ENCODE measurements around the gene NKG7. TPM values are rescaled to one million over a fixed set of nuclear protein-coding genes. Genes with fewer than 3 reads are reported as not detected.

NKG7 gene
- total and polyA plus RNA-seq, 2 experiments from 2014 or later = not detected

DNA sequence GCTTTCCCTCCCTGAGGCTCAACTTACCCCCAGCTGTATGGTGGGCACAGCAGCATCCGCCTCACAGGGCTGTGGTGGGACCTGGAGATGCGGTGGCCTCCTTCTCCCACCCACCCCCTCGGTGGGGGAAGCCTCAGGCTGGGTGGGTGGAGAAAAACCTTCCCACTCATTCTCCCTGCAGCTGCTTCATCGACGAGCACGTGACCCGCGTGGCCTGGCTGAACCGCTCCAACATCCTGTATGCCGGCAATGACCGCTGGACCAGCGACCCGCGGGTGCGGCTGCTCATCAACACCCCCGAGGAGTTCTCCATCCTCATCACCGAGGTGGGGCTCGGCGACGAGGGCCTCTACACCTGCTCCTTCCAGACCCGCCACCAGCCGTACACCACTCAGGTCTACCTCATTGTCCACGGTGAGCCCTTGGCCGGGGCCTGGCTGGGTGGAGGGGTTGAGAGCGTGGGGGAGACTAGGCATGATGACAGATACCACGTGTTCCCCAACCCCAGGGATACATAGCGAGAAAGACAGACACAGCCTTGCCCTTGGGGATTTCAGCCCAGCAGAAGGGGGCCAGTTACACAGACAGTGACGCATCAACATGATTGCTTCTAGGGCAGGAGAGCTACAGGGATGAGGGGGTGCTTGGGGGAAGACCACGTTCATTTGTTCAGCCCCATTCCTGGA lies 48.8 kb downstream of the NKG7 start:
- H3K36me3 ChIP-seq (ENCODE audit: insufficient read depth) = no peaks in the 10 kb centered on the region
- H3K4me3 ChIP-seq = no peak overlapping the region
- Mint-ChIP-seq H3K4me1 (peaks cover 15% of the 10 kb centered on the region), H3K4me3 (no peak overlapping the region), H3K27ac (no peak overlapping the region), H3K27me3 (ENCODE audit: insufficient read depth, low read depth, poor library complexity) (peaks cover 23% of the 10 kb centered on the region), H3K36me3 (ENCODE audit: low read depth) (peaks cover 5% of the 10 kb centered on the region; the same call in 2 of the 3 replicates), H3K9me3 (no peaks in the 10 kb centered on the region; the same call in 2 of the 3 replicates)
- TF ChIP-seq, protein P1, sequence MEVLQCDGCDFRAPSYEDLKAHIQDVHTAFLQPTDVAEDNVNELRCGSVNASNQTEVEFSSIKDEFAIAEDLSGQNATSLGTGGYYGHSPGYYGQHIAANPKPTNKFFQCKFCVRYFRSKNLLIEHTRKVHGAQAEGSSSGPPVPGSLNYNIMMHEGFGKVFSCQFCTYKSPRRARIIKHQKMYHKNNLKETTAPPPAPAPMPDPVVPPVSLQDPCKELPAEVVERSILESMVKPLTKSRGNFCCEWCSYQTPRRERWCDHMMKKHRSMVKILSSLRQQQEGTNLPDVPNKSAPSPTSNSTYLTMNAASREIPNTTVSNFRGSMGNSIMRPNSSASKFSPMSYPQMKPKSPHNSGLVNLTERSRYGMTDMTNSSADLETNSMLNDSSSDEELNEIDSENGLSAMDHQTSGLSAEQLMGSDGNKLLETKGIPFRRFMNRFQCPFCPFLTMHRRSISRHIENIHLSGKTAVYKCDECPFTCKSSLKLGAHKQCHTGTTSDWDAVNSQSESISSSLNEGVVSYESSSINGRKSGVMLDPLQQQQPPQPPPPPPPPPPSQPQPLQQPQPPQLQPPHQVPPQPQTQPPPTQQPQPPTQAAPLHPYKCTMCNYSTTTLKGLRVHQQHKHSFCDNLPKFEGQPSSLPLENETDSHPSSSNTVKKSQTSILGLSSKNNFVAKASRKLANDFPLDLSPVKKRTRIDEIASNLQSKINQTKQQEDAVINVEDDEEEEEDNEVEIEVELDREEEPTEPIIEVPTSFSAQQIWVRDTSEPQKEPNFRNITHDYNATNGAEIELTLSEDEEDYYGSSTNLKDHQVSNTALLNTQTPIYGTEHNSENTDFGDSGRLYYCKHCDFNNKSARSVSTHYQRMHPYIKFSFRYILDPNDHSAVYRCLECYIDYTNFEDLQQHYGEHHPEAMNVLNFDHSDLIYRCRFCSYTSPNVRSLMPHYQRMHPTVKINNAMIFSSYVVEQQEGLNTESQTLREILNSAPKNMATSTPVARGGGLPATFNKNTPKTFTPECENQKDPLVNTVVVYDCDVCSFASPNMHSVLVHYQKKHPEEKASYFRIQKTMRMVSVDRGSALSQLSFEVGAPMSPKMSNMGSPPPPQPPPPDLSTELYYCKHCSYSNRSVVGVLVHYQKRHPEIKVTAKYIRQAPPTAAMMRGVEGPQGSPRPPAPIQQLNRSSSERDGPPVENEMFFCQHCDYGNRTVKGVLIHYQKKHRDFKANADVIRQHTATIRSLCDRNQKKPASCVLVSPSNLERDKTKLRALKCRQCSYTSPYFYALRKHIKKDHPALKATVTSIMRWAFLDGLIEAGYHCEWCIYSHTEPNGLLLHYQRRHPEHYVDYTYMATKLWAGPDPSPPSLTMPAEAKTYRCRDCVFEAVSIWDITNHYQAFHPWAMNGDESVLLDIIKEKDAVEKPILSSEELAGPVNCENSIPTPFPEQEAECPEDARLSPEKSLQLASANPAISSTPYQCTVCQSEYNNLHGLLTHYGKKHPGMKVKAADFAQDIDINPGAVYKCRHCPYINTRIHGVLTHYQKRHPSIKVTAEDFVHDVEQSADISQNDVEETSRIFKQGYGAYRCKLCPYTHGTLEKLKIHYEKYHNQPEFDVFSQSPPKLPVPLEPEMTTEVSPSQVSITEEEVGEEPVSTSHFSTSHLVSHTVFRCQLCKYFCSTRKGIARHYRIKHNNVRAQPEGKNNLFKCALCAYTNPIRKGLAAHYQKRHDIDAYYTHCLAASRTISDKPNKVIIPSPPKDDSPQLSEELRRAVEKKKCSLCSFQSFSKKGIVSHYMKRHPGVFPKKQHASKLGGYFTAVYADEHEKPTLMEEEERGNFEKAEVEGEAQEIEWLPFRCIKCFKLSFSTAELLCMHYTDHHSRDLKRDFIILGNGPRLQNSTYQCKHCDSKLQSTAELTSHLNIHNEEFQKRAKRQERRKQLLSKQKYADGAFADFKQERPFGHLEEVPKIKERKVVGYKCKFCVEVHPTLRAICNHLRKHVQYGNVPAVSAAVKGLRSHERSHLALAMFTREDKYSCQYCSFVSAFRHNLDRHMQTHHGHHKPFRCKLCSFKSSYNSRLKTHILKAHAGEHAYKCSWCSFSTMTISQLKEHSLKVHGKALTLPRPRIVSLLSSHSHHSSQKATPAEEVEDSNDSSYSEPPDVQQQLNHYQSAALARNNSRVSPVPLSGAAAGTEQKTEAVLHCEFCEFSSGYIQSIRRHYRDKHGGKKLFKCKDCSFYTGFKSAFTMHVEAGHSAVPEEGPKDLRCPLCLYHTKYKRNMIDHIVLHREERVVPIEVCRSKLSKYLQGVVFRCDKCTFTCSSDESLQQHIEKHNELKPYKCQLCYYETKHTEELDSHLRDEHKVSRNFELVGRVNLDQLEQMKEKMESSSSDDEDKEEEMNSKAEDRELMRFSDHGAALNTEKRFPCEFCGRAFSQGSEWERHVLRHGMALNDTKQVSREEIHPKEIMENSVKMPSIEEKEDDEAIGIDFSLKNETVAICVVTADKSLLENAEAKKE (CRISPR knock-in tag; IDR thresholded peaks at IDR 0.05) = no peak
- no peak for TF ChIP-seq JUNB (IDR thresholded peaks at IDR 0.05; ENCODE audit: unreplicated experiment)
- no peak for TF ChIP-seq CREB1 (CRISPR knock-in tag; IDR thresholded peaks at IDR 0.05; ENCODE audit: low read depth)
- TF ChIP-seq NANOG (IDR thresholded peaks at IDR 0.05; ENCODE audit: borderline replicate concordance) = no peak
- TF ChIP-seq STAT1 (IDR thresholded peaks at IDR 0.05; ENCODE audit: unreplicated experiment) = no peak
- TF ChIP-seq, protein P2, sequence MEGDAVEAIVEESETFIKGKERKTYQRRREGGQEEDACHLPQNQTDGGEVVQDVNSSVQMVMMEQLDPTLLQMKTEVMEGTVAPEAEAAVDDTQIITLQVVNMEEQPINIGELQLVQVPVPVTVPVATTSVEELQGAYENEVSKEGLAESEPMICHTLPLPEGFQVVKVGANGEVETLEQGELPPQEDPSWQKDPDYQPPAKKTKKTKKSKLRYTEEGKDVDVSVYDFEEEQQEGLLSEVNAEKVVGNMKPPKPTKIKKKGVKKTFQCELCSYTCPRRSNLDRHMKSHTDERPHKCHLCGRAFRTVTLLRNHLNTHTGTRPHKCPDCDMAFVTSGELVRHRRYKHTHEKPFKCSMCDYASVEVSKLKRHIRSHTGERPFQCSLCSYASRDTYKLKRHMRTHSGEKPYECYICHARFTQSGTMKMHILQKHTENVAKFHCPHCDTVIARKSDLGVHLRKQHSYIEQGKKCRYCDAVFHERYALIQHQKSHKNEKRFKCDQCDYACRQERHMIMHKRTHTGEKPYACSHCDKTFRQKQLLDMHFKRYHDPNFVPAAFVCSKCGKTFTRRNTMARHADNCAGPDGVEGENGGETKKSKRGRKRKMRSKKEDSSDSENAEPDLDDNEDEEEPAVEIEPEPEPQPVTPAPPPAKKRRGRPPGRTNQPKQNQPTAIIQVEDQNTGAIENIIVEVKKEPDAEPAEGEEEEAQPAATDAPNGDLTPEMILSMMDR (conservative IDR thresholded peaks at IDR 0.05; ENCODE audit: low read depth in 2 of 2) = no peak
- TF ChIP-seq, protein P3, sequence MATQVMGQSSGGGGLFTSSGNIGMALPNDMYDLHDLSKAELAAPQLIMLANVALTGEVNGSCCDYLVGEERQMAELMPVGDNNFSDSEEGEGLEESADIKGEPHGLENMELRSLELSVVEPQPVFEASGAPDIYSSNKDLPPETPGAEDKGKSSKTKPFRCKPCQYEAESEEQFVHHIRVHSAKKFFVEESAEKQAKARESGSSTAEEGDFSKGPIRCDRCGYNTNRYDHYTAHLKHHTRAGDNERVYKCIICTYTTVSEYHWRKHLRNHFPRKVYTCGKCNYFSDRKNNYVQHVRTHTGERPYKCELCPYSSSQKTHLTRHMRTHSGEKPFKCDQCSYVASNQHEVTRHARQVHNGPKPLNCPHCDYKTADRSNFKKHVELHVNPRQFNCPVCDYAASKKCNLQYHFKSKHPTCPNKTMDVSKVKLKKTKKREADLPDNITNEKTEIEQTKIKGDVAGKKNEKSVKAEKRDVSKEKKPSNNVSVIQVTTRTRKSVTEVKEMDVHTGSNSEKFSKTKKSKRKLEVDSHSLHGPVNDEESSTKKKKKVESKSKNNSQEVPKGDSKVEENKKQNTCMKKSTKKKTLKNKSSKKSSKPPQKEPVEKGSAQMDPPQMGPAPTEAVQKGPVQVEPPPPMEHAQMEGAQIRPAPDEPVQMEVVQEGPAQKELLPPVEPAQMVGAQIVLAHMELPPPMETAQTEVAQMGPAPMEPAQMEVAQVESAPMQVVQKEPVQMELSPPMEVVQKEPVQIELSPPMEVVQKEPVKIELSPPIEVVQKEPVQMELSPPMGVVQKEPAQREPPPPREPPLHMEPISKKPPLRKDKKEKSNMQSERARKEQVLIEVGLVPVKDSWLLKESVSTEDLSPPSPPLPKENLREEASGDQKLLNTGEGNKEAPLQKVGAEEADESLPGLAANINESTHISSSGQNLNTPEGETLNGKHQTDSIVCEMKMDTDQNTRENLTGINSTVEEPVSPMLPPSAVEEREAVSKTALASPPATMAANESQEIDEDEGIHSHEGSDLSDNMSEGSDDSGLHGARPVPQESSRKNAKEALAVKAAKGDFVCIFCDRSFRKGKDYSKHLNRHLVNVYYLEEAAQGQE (IDR thresholded peaks at IDR 0.05; ENCODE audit: unreplicated experiment) = no peak
- no peak for TF ChIP-seq EZH2 (IDR thresholded peaks at IDR 0.05; ENCODE audit: low read depth, unreplicated experiment)
- TF ChIP-seq, protein P4, sequence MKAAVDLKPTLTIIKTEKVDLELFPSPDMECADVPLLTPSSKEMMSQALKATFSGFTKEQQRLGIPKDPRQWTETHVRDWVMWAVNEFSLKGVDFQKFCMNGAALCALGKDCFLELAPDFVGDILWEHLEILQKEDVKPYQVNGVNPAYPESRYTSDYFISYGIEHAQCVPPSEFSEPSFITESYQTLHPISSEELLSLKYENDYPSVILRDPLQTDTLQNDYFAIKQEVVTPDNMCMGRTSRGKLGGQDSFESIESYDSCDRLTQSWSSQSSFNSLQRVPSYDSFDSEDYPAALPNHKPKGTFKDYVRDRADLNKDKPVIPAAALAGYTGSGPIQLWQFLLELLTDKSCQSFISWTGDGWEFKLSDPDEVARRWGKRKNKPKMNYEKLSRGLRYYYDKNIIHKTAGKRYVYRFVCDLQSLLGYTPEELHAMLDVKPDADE (IDR thresholded peaks at IDR 0.05) = no peak
- no peak for TF ChIP-seq POLR2AphosphoS5 (IDR thresholded peaks at IDR 0.05; ENCODE audit: low read depth)
- no peak for TF ChIP-seq ZNF114 (CRISPR knock-in tag; IDR thresholded peaks at IDR 0.05)
- TF ChIP-seq EZH2phosphoT487 (IDR thresholded peaks at IDR 0.05; ENCODE audit: unreplicated experiment) = no peak
- no peak for TF ChIP-seq ZNF331 (CRISPR knock-in tag; IDR thresholded peaks at IDR 0.05; ENCODE audit: low read depth)
- no peak overlapping the region for H3K4me2 ChIP-seq
- H3K9me2 ChIP-seq (ENCODE audit: insufficient read depth) = no peaks in the 10 kb centered on the region
- peaks cover 17% of the 10 kb centered on the region for H3K27me3 ChIP-seq (ENCODE audit: insufficient read depth)
- H4K20me1 ChIP-seq (replicated peaks; ENCODE audit: insufficient read depth) = peaks cover 2% of the 10 kb centered on the region; the same call in 1 of the 2 replicates
- no peak for DNase-seq (ENCODE audit: low spot score)
- no peak overlapping the region for H2AFZ ChIP-seq
- no peaks in the 10 kb centered on the region for H3K79me2 ChIP-seq (replicated peaks; ENCODE audit: insufficient read depth)
- H3K27ac ChIP-seq (ENCODE audit: low read depth) = no peak overlapping the region
- no peaks in the 10 kb centered on the region for H3F3A ChIP-seq (replicated peaks; ENCODE audit: low read depth)
- peaks cover 8% of the 10 kb centered on the region; the same call in 1 of the 2 replicates for H3K4me1 ChIP-seq (ENCODE audit: insufficient read depth)
- no peak for ATAC-seq
